Myometrial cell (primary cell): ENCODE measurements around the gene GSG1L2. TPM values are rescaled to one million over a fixed set of nuclear protein-coding genes. Genes with fewer than 3 reads are reported as not detected.

ENCODE experiments used
- total RNA-seq: library from RNA; depleted of rRNA; stranded (reverse); fragments of >200 nt; gene quantifications from 2 replicates; pipeline ENCODE4 v1.2.3, GENCODE V29; 2015

GSG1L2 gene
- total RNA-seq, result not detected in 2 replicates

DNA sequence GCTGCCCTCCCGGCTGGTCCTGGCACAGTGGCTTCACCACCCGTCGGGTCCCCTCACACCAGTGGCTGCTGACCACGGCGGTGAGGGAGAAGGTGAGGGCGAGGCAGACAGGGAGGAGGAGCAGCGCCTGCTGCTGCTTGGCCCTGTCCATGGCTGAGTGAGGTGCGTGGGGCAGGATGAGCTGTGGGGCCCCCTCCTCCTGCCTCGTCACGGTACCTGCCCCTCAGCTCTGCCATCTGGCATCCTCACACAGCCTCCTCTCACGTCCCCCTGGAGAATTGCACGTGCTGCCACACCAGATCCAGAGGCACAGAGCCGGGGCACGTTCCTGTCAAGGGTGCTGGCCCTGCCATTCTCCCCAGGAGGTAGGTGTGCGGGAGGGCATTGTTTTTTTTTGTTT lies at the start of gene GSG1L2:
Gene GSG1L2 (minus strand): TSS at position 159 of the 400 bp plus-strand sequence. CDS start 8 bp downstream, at position 151.

DNA sequence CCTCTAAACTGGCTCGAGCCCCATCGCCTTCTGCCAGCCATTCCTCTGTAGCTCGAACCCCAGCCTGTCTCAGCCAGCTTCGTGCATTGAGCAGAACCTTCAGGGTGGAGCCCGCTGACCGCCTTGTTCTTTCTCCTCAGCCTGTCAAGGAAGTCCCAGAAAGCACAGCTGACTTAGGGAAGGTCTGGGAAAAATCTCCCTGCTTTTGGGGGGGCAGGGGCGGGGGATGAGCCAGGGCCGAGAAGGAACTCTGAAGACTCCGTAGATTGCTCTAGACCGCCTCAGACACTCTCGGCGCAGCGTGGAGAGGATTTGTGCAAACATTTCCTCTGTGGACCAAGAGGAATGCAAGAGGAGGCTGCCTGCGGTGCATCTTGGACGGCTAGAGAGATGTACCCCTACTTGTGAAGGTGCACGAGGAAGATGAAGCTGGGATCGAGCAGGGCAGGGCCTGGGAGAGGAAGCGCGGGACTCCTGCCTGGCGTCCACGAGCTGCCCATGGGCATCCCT lies 3.8 kb upstream of the GSG1L2 start, which contains the start of gene GLP2R:
Gene GLP2R (plus strand): TSS at position 284 of the 510 bp plus-strand sequence. CDS start 140 bp downstream, at position 424.

DNA sequence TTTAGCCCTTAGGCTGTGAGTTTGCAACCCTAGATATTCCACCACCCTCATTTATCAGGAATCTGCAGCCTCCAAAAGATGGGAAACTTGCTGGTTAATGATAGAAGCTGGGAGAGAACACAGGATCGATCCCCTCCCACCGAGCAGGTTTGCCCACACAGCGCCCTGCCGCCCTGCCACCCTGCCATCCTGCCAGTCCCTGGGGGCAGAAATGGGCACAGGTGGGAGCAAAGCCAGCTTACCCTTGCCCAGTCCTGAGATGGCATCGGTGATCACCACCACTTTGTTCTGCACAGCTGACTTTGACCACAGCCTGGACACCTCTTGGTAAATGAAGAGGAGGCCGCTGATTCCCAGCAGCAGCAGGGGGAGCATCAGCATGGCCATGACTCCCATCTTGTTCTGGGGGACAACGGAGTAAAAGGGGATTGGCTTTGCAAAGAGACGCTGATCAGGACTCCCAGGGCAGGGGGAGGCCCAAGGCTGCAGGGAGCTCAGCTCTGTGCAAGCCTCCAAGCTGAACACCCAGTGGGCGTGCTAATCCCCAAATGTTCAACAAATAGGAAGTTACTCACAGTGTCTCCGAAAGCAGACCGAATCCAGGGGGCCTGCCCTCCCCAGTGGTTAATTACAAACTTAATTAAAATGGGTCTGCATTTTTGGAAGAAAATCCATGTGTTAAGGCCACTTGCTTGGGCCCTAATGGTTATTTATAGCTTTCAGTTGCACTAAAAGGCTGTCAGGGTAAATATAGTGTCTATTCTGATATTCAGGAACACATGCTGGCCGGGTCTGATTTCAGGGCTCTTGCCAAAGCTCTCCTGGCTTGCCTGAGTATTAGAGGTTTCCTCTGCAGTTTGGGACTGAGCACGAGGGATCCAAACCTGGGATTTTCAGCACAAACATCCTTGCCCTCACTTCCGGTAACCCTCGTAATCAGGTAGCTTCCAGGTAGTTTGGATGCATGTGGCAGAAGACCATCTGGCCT lies 30.7 kb downstream of the GSG1L2 start, which contains the start of gene DHRS7C:
Gene DHRS7C (minus strand): TSS at position 704 of the 988 bp plus-strand sequence. CDS start 308 bp downstream, at position 396.

Other genes with a start within 250 kb of the GSG1L2 start
- gene STX8, start 246.3 kb downstream of the GSG1L2 start, total RNA-seq, result 60.3 and 88.2 TPM in 2 replicates
- gene CFAP52, start 245.4 kb downstream of the GSG1L2 start, total RNA-seq, result not detected in 2 replicates
- 0.71 and 1.4 TPM in 2 replicates for gene USP43, start 176.6 kb downstream of the GSG1L2 start, total RNA-seq
- not detected in 2 replicates for gene DHRS7C, start 30.5 kb downstream of the GSG1L2 start, total RNA-seq
- gene GLP2R, start 3.8 kb upstream of the GSG1L2 start, total RNA-seq, result not detected in 2 replicates
- not detected in 2 replicates for gene RCVRN, start 83.2 kb upstream of the GSG1L2 start, total RNA-seq